ENCODE measurements around the gene KANK2. TPM values are rescaled to one million over a fixed set of nuclear protein-coding genes. Genes with fewer than 3 reads are reported as not detected.

Gene KANK2
- total and polyA plus RNA-seq, 2 donors (not counting 1 experiment from before 2014, with no cell fraction given) = 192 to 511 TPM

DNA sequence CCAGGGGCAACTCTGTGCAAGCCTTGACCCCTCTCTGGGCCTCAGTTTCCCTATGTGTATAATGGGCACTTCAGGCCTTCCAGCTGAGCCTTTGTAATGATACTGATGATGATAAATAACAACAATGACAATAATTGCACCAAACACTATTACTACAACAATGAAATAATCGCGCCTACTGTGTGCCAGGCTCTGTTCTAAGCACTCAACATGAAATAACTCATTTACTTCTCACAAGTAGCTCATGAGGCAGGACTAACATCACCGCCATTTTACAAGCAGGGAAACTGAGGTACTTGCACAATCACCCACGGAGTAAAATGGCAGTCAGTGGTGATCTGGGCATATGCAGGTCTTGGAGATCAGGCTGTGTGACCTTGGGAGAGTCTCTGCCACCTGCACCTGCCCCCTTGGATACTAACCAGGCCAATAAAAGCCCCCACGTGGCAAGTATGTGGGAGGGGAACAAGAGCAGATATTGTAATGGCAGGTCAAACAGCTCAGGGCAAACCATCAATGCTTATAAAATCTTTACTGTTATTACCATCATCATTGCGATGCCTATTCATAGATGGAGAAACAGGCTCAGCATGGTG, 41.5 kb upstream of the KANK2 start:
- Histone ChIP-seq H2AFZ (ENCODE audit: low read length) (no peak overlapping the region), H3K27ac (ENCODE audit: insufficient read depth, low read length) (no peak overlapping the region), H3K9me3 (ENCODE audit: control insufficient read depth, insufficient read depth, low read depth, low read length) (no peaks in the 10 kb centered on the region), H3K4me2 (ENCODE audit: extremely low read depth, insufficient read depth, low read length) (no peak overlapping the region), H3K79me2 (ENCODE audit: control insufficient read depth, insufficient read depth, low read length) (no peaks in the 10 kb centered on the region), H3K9ac (ENCODE audit: insufficient read depth, low read length) (no peak overlapping the region), H3K4me1 (ENCODE audit: control insufficient read depth, extremely low read depth, insufficient read depth, low read length) (peaks cover 3% of the 10 kb centered on the region), H3K27me3 (ENCODE audit: control insufficient read depth, insufficient read depth, low read length) (no peaks in the 10 kb centered on the region), H4K20me1 (ENCODE audit: control insufficient read depth, extremely low read depth, insufficient read depth, low read length) (no peaks in the 10 kb centered on the region), H3K36me3 (ENCODE audit: control insufficient read depth, insufficient read depth, low read length) (no peaks in the 10 kb centered on the region), H3K4me3 (replicated peaks in 1 of 4; ENCODE audit: control extremely low read depth in 1 of 4, insufficient read depth in 1 of 4, low read depth in 3 of 4, low read length in 4 of 4) (no peak overlapping the region)
- TF ChIP-seq EZH2 (IDR thresholded peaks at IDR 0.05; ENCODE audit: low read length, missing control alignments) = no peak
- TF ChIP-seq, protein P1, sequence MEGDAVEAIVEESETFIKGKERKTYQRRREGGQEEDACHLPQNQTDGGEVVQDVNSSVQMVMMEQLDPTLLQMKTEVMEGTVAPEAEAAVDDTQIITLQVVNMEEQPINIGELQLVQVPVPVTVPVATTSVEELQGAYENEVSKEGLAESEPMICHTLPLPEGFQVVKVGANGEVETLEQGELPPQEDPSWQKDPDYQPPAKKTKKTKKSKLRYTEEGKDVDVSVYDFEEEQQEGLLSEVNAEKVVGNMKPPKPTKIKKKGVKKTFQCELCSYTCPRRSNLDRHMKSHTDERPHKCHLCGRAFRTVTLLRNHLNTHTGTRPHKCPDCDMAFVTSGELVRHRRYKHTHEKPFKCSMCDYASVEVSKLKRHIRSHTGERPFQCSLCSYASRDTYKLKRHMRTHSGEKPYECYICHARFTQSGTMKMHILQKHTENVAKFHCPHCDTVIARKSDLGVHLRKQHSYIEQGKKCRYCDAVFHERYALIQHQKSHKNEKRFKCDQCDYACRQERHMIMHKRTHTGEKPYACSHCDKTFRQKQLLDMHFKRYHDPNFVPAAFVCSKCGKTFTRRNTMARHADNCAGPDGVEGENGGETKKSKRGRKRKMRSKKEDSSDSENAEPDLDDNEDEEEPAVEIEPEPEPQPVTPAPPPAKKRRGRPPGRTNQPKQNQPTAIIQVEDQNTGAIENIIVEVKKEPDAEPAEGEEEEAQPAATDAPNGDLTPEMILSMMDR (conservative IDR thresholded peaks at IDR 0.05 in 1 of 2, IDR thresholded peaks at IDR 0.05 in 1 of 2; ENCODE audit: low read depth in 1 of 2, low read length in 2 of 2) = no peak
- no peak for DNase-seq (ENCODE audit: low read depth in 2 of 2)

DNA sequence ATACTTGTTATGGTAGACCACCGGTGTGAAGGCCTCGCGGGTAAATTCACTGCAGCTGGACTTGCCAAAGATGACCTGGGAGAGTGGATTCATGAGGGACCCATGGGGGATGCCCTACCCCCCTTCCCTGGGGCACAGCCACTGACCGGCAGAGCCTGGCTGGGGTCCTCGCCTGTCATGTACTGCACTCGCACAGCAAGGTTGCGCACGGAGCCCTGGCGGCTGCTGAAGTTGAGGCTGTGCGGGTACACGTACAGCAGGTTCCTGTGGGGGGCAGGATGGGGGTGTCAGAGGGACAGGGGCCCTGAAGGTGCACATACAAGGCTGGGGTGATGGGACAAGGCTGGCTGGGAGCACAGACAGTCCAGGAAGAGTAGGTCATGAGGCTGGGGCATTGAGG, 40.7 kb upstream of the KANK2 start:
- no peak overlapping the region for H3K27ac ChIP-seq (ENCODE audit: insufficient read depth, low read length)
- no peak overlapping the region for H3K4me2 ChIP-seq (ENCODE audit: extremely low read depth, insufficient read depth, low read length)
- DNase-seq (ENCODE audit: low read depth in 2 of 2) = no peak
- H4K20me1 ChIP-seq (ENCODE audit: control insufficient read depth, extremely low read depth, insufficient read depth, low read length) = no peaks in the 10 kb centered on the region
- H3K36me3 ChIP-seq (ENCODE audit: control insufficient read depth, insufficient read depth, low read length) = no peaks in the 10 kb centered on the region
- no peak overlapping the region for H3K9ac ChIP-seq (ENCODE audit: insufficient read depth, low read length)
- no peaks in the 10 kb centered on the region for H3K27me3 ChIP-seq (ENCODE audit: control insufficient read depth, insufficient read depth, low read length)
- H3K9me3 ChIP-seq (ENCODE audit: control insufficient read depth, insufficient read depth, low read depth, low read length) = no peaks in the 10 kb centered on the region
- no peak for TF ChIP-seq EZH2 (IDR thresholded peaks at IDR 0.05; ENCODE audit: low read length, missing control alignments)
- TF ChIP-seq, protein P1 (conservative IDR thresholded peaks at IDR 0.05 in 1 of 2, IDR thresholded peaks at IDR 0.05 in 1 of 2; ENCODE audit: low read depth in 1 of 2, low read length in 2 of 2) = no peak
- no peaks in the 10 kb centered on the region for H3K4me1 ChIP-seq (ENCODE audit: control insufficient read depth, extremely low read depth, insufficient read depth, low read length)
- no peak overlapping the region for H2AFZ ChIP-seq (ENCODE audit: low read length)
- no peaks in the 10 kb centered on the region for H3K79me2 ChIP-seq (ENCODE audit: control insufficient read depth, insufficient read depth, low read length)
- no peak overlapping the region for H3K4me3 ChIP-seq (replicated peaks in 1 of 4; ENCODE audit: control extremely low read depth in 1 of 4, insufficient read depth in 1 of 4, low read depth in 3 of 4, low read length in 4 of 4)

DNA sequence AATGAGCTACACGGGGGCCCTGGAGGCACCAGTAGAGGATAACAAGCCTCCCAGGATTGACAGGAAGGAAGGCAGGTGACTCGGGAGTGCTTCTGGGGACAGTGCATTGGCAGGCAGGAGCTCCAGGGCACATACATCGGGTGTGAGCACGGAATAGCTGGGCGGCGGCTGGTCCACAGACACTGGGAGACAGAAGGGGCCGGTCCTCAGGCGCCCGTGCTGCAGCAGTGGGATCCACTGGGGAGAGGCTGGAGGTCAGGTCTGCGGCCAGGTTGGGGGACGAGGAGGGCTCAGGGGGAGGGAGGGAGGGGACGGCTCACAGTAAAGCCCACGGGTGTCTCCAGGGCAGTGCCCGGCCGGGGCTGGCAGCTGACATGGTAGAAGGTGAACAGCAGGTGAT, 40.0 kb upstream of the KANK2 start:
- Histone ChIP-seq H3K27me3 (ENCODE audit: control insufficient read depth, insufficient read depth, low read length) (no peaks in the 10 kb centered on the region), H3K4me1 (ENCODE audit: control insufficient read depth, extremely low read depth, insufficient read depth, low read length) (no peaks in the 10 kb centered on the region), H4K20me1 (ENCODE audit: control insufficient read depth, extremely low read depth, insufficient read depth, low read length) (no peaks in the 10 kb centered on the region), H3K27ac (ENCODE audit: insufficient read depth, low read length) (no peak overlapping the region), H3K79me2 (ENCODE audit: control insufficient read depth, insufficient read depth, low read length) (no peaks in the 10 kb centered on the region), H3K4me3 (replicated peaks in 1 of 4; ENCODE audit: control extremely low read depth in 1 of 4, insufficient read depth in 1 of 4, low read depth in 3 of 4, low read length in 4 of 4) (no peak overlapping the region), H3K9me3 (ENCODE audit: control insufficient read depth, insufficient read depth, low read depth, low read length) (no peaks in the 10 kb centered on the region), H3K36me3 (ENCODE audit: control insufficient read depth, insufficient read depth, low read length) (no peaks in the 10 kb centered on the region), H3K9ac (ENCODE audit: insufficient read depth, low read length) (no peak overlapping the region), H2AFZ (ENCODE audit: low read length) (no peak overlapping the region), H3K4me2 (ENCODE audit: extremely low read depth, insufficient read depth, low read length) (no peak overlapping the region)
- no peak for TF ChIP-seq EZH2 (IDR thresholded peaks at IDR 0.05; ENCODE audit: low read length, missing control alignments)
- TF ChIP-seq, protein P1 (conservative IDR thresholded peaks at IDR 0.05 in 1 of 2, IDR thresholded peaks at IDR 0.05 in 1 of 2; ENCODE audit: low read depth in 1 of 2, low read length in 2 of 2) = no peak
- DNase-seq (ENCODE audit: low read depth in 2 of 2) = no peak
